IMR-90 (cell line): ENCODE measurements around the gene RTN4RL2. TPM values are rescaled to one million over a fixed set of nuclear protein-coding genes. Genes with fewer than 3 reads are reported as not detected.

ENCODE experiments used
- ATAC-seq: fragments of 200-7000 bp; cut with Tn5 transposase; 2 replicates; pipeline ENCODE4 v1.9.1; 2020; ENCODE audit warnings: low read depth, mild to moderate bottlenecking, moderate library complexity
- BruUV-seq: library from RNA; stranded (reverse); fragments of 400-500 nt; replicated peaks from 2 replicates; lab custom pipeline; 2021; lab: Mats Ljungman, UMichigan
- CTCF ChIA-PET: fragments of 300-600 bp; formaldehyde crosslinking; extraction: SDS; loops from one replicate; lab custom pipeline; 2021; ENCODE audit warnings: antibody characterized with exemption; lab: Yijun Ruan, JAX
- POLR2A ChIA-PET: fragments of 300-600 bp; sonication (Branson Sonifier 250); formaldehyde crosslinking; loops from one replicate; lab custom pipeline; 2022; ENCODE audit warnings: antibody characterized with exemption; ENCODE audit not compliant: unreplicated experiment; lab: Charles Lee
- DNase-seq: peaks from one replicate; pipeline ENCODE4 v3.0.0; 2013
- H2AFZ ChIP-seq: replicated peaks from 2 replicates; pipeline ENCODE3; 2013; ENCODE audit warnings: low read length, mild to moderate bottlenecking; ENCODE audit not compliant: poor library complexity
- H2AK5ac ChIP-seq: 2 replicates; pipeline ENCODE4 v1.6.1; 2013; ENCODE audit warnings: low read depth, low read length, inconsistent platforms
- H2AK9ac ChIP-seq: replicated peaks from 2 replicates; pipeline ENCODE3; 2013; ENCODE audit warnings: mild to moderate bottlenecking, low read depth, low read length, moderate library complexity; ENCODE audit not compliant: poor library complexity
- H2BK120ac ChIP-seq: 2 replicates; pipeline ENCODE4 v1.6.1; 2013; ENCODE audit warnings: low read depth, low read length, inconsistent platforms
- H2BK15ac ChIP-seq: 3 replicates; pipeline ENCODE4 v1.6.1; 2013; ENCODE audit warnings: low read depth, low read length, inconsistent platforms
- H2BK20ac ChIP-seq: 2 replicates; pipeline ENCODE4 v1.6.1; 2013; ENCODE audit warnings: low read depth, mild to moderate bottlenecking, inconsistent platforms, low read length, moderate library complexity
- H2BK5ac ChIP-seq: 2 replicates; pipeline ENCODE4 v1.6.1; 2013; ENCODE audit warnings: mild to moderate bottlenecking, low read depth, low read length, inconsistent platforms; ENCODE audit not compliant: poor library complexity, severe bottlenecking
- H3K14ac ChIP-seq: replicated peaks from 2 replicates; pipeline ENCODE4 v1.6.1; 2013; ENCODE audit warnings: low read depth, low read length, inconsistent platforms
- H3K18ac ChIP-seq: 2 replicates; pipeline ENCODE4 v1.6.1; 2013; ENCODE audit warnings: low read depth, low read length, control low read depth
- H3K23ac ChIP-seq: 2 replicates; pipeline ENCODE4 v1.6.1; 2013; ENCODE audit warnings: low read depth, low read length, inconsistent platforms
- H3K27ac ChIP-seq: 2 replicates; pipeline ENCODE4 v1.5.1; 2013; ENCODE audit warnings: mild to moderate bottlenecking, control low read depth, low read length; ENCODE audit not compliant: insufficient read depth
- H3K27me3 ChIP-seq: 2 replicates; pipeline ENCODE4 v1.6.1; 2013; ENCODE audit warnings: low read length; ENCODE audit not compliant: control insufficient read depth, insufficient read depth
- H3K36me3 ChIP-seq: 2 replicates; pipeline ENCODE4 v1.6.1; 2013; ENCODE audit warnings: low read length, mixed read lengths; ENCODE audit not compliant: control insufficient read depth, insufficient read depth
- H3K4ac ChIP-seq: 2 replicates; pipeline ENCODE4 v1.6.1; 2013; ENCODE audit warnings: low read depth, low read length, inconsistent platforms
- H3K4me1 ChIP-seq: 2 replicates; pipeline ENCODE4 v1.6.1; 2013; ENCODE audit warnings: low read length, mixed read lengths; ENCODE audit not compliant: control insufficient read depth, insufficient read depth
- H3K4me2 ChIP-seq: 2 replicates; pipeline ENCODE4 v1.6.1; 2013; ENCODE audit warnings: low read depth, mild to moderate bottlenecking, control low read depth, low read length, moderate library complexity
- H3K4me3 ChIP-seq: 2 replicates; pipeline ENCODE4 v1.5.1; 2013; ENCODE audit warnings: low read depth, mild to moderate bottlenecking, control low read depth, low read length, moderate library complexity; ENCODE audit not compliant: insufficient read depth
- H3K56ac ChIP-seq: 2 replicates; pipeline ENCODE4 v1.6.1; 2013; ENCODE audit warnings: low read length, inconsistent platforms; ENCODE audit not compliant: insufficient read depth; ENCODE audit errors: extremely low read depth
- H3K79me1 ChIP-seq, 2 experiments: 2 replicates each; pipeline ENCODE4 v1.6.1; 2013; ENCODE audit warnings: low read length in 2 of 2, inconsistent platforms in 1 of 2, low read depth in 1 of 2
- H3K9ac ChIP-seq: 2 replicates; pipeline ENCODE4 v1.6.1; 2013; ENCODE audit warnings: low read depth, low read length, control low read depth
- H3K9me1 ChIP-seq: 2 replicates; pipeline ENCODE4 v1.6.1; 2013; ENCODE audit warnings: low read length, inconsistent platforms; ENCODE audit not compliant: insufficient read depth
- H3K9me3 ChIP-seq: 2 replicates; pipeline ENCODE4 v1.6.1; 2013; ENCODE audit warnings: low read length; ENCODE audit not compliant: control insufficient read depth, insufficient read depth
- H4K20me1 ChIP-seq: 2 replicates; pipeline ENCODE4 v1.6.1; 2013; ENCODE audit warnings: low read length, inconsistent platforms; ENCODE audit not compliant: insufficient read depth
- H4K5ac ChIP-seq: 2 replicates; pipeline ENCODE4 v1.6.1; 2013; ENCODE audit warnings: mild to moderate bottlenecking, low read depth, low read length, control low read depth
- H4K8ac ChIP-seq, 2 experiments: 2 replicates each; pipeline ENCODE4 v1.6.1; 2013; ENCODE audit warnings: low read depth in 2 of 2, low read length in 2 of 2, control low read depth in 1 of 2, inconsistent platforms in 1 of 2
- H4K91ac ChIP-seq: 2 replicates; pipeline ENCODE4 v1.6.1; 2013; ENCODE audit warnings: low read depth, low read length, inconsistent platforms; ENCODE audit not compliant: insufficient read depth
- BHLHE40 ChIP-seq: fragments of 150-350 bp; IDR thresholded peaks from 2 replicates; pipeline ENCODE4 v1.6.1; 2016; ENCODE audit warnings: mild to moderate bottlenecking, low read depth, low read length
- FOS ChIP-seq: fragments of 150-350 bp; IDR thresholded peaks from 2 replicates; pipeline ENCODE4 v1.6.1; 2016; ENCODE audit warnings: low read depth, low read length
- NFE2L2 ChIP-seq: fragments of 150-350 bp; IDR thresholded peaks from 2 replicates; pipeline ENCODE4 v1.6.1; 2016; ENCODE audit warnings: low read depth, mild to moderate bottlenecking, low read length
- RAD21 ChIP-seq: IDR thresholded peaks from 2 replicates; pipeline ENCODE4 v1.6.1; 2012; ENCODE audit warnings: low read length, improper control_type of control experiment
- RCOR1 ChIP-seq: IDR thresholded peaks from 2 replicates; pipeline ENCODE4 v1.6.1; 2012; ENCODE audit warnings: mild to moderate bottlenecking, low read length, improper control_type of control experiment; ENCODE audit not compliant: insufficient replicate concordance
- SMC3 ChIP-seq: fragments of 150-350 bp; IDR thresholded peaks from 2 replicates; pipeline ENCODE4 v1.6.1; 2016; ENCODE audit warnings: low read depth, mild to moderate bottlenecking, antibody characterized with exemption, low read length, moderate library complexity
- WGBS, 2 experiments: methylation state at CpG; one replicate each; pipeline versions ENCODE4 v1.1.5 to v1.1.7; 2013; ENCODE audit warnings: missing lambda C conversion rate in 2 of 2; ENCODE audit not compliant: insufficient read length in 1 of 2; ENCODE audit errors: extremely low coverage in 2 of 2; 5-methylcytosine and 5-hydroxymethylcytosine counted together
- dilution Hi-C: fragments of 300-500 bp; cut with HindIII; formaldehyde crosslinking; loops from one replicate; pipeline ENCODE4 v1.14.3; 2018; ENCODE audit warnings: low sequenced_read_pairs; ENCODE audit not compliant: unreplicated experiment
- in situ Hi-C: fragments of 300-500 bp; cut with MboI; formaldehyde crosslinking; loops from 3 replicates; pipeline ENCODE4 v1.14.3; 2019; ENCODE audit warnings: low sequenced_read_pairs, inconsistent platforms, mixed read lengths
- intact Hi-C: fragments of 100-400 bp; cut with micrococcal nuclease; formaldehyde crosslinking; loops from 2 replicates; pipeline ENCODE4 v1.10.0; 2022
- polyA plus RNA-seq, 3 experiments: library from polyadenylated mRNA; depleted of rRNA; stranded (reverse); fragments of >200 nt; gene quantifications; 2 replicates each; pipeline ENCODE4 v1.2.3, GENCODE V29; 2012; ENCODE audit warnings: low replicate concordance in 1 of 3
- total RNA-seq: library from RNA; depleted of rRNA; stranded (reverse); fragments of >200 nt; gene quantifications from 2 replicates; pipeline ENCODE4 v1.2.3, GENCODE V29; 2012
- TF ChIP-seq, protein P1 (sequence below): fragments of 150-350 bp; IDR thresholded peaks from 2 replicates; pipeline ENCODE4 v1.6.1; 2016; ENCODE audit warnings: low read depth, mild to moderate bottlenecking, low read length, moderate library complexity, borderline replicate concordance
- TF ChIP-seq, protein P2 (sequence below): fragments of 150-350 bp; IDR thresholded peaks from 2 replicates; pipeline ENCODE4 v1.6.1; 2017; ENCODE audit warnings: mild to moderate bottlenecking, antibody characterized with exemption, low read length, low read depth
- TF ChIP-seq, protein P3 (sequence below): conservative IDR thresholded peaks from 2 replicates; pipeline ENCODE4 v1.5.1; 2012; ENCODE audit warnings: mild to moderate bottlenecking, low read depth, low read length, improper control_type of control experiment

The RTN4RL2 gene
- total and polyA plus RNA-seq, 2 of the 4 experiments (the other 2 are of a cell fraction), result 1.5 TPM; not detected in 1

DNA sequence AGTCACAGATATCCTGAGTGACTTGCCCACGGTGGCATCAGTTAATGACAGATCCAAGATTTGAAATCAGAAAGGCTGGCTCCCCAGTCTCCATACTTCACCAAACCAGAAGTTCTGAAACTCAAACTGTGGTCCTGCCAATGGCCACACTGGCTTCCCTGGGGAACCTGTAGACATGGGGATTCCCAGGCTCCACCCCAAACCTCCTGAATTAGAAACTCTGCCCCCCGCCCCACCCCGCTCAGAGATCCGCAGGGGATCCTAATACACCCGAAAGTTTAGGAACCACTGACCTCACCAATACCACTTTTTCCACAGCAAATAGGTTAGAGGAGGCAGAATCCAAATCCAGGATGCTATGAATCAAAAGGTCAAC lies 15.3 kb downstream of the RTN4RL2 start:
- dilution Hi-C loops (no loop called here), intact Hi-C loops (no loop called here), in situ Hi-C loops (loop anchor here (25.0 kb wide), 1 partner anchor 1037 kb away; the partner anchor contains the start of gene OR5B21)
- no TSS peak for BruUV-seq
- H3K9me1 ChIP-seq, result no peaks in the 10 kb centered on the region
- H2BK20ac ChIP-seq, result no peak overlapping the region
- no peak overlapping the region for H2AK9ac ChIP-seq
- no peak overlapping the region for H2BK120ac ChIP-seq
- ChIA-PET POLR2A (no interaction called here), CTCF (interaction anchor here (1.5 kb wide), 1 partner anchor 17 kb away, joined by 7 read pairs; no protein-coding TSS in a partner anchor)
- H2AFZ ChIP-seq, result no peak overlapping the region
- H3K56ac ChIP-seq, result no peak overlapping the region
- no peak overlapping the region for H3K27ac ChIP-seq
- no peaks in the 10 kb centered on the region for H3K9me3 ChIP-seq
- H2BK5ac ChIP-seq, result no peak overlapping the region
- no peak overlapping the region for H2AK5ac ChIP-seq
- peaks cover 35% of the 10 kb centered on the region for H3K27me3 ChIP-seq
- ATAC-seq (no peak), DNase-seq (no peak)
- H3K14ac ChIP-seq, result no peak overlapping the region
- H3K23ac ChIP-seq, result no peak overlapping the region
- H4K20me1 ChIP-seq, result no peaks in the 10 kb centered on the region; the same call in 1 of the 2 replicates
- no peak overlapping the region for H3K18ac ChIP-seq
- H4K8ac ChIP-seq, result no peak overlapping the region
- no peak overlapping the region for H4K5ac ChIP-seq
- no CpG with 5 or more reads among the region's 5 CpGs for WGBS, 2 experiments
- H4K91ac ChIP-seq, result no peak overlapping the region
- no peak overlapping the region for H3K4ac ChIP-seq
- H3K4me1 ChIP-seq, result no peaks in the 10 kb centered on the region
- H3K4me2 ChIP-seq, result no peak overlapping the region
- H3K4me3 ChIP-seq, result no peak overlapping the region
- no peaks in the 10 kb centered on the region for H3K79me1 ChIP-seq
- H3K9ac ChIP-seq, result no peak overlapping the region
- no peak overlapping the region for H2BK15ac ChIP-seq
- TF ChIP-seq RCOR1, result no peak
- no peak for TF ChIP-seq BHLHE40
- no peak for TF ChIP-seq NFE2L2
- no peak for TF ChIP-seq FOS
- TF ChIP-seq, protein P1, sequence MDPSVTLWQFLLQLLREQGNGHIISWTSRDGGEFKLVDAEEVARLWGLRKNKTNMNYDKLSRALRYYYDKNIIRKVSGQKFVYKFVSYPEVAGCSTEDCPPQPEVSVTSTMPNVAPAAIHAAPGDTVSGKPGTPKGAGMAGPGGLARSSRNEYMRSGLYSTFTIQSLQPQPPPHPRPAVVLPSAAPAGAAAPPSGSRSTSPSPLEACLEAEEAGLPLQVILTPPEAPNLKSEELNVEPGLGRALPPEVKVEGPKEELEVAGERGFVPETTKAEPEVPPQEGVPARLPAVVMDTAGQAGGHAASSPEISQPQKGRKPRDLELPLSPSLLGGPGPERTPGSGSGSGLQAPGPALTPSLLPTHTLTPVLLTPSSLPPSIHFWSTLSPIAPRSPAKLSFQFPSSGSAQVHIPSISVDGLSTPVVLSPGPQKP, result no peak
- TF ChIP-seq, protein P2, sequence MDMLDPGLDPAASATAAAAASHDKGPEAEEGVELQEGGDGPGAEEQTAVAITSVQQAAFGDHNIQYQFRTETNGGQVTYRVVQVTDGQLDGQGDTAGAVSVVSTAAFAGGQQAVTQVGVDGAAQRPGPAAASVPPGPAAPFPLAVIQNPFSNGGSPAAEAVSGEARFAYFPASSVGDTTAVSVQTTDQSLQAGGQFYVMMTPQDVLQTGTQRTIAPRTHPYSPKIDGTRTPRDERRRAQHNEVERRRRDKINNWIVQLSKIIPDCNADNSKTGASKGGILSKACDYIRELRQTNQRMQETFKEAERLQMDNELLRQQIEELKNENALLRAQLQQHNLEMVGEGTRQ, result no peak
- TF ChIP-seq, protein P3, sequence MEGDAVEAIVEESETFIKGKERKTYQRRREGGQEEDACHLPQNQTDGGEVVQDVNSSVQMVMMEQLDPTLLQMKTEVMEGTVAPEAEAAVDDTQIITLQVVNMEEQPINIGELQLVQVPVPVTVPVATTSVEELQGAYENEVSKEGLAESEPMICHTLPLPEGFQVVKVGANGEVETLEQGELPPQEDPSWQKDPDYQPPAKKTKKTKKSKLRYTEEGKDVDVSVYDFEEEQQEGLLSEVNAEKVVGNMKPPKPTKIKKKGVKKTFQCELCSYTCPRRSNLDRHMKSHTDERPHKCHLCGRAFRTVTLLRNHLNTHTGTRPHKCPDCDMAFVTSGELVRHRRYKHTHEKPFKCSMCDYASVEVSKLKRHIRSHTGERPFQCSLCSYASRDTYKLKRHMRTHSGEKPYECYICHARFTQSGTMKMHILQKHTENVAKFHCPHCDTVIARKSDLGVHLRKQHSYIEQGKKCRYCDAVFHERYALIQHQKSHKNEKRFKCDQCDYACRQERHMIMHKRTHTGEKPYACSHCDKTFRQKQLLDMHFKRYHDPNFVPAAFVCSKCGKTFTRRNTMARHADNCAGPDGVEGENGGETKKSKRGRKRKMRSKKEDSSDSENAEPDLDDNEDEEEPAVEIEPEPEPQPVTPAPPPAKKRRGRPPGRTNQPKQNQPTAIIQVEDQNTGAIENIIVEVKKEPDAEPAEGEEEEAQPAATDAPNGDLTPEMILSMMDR, result no peak
- TF ChIP-seq RAD21, result no peak
- TF ChIP-seq SMC3, result no peak
- H3K36me3 ChIP-seq, result no peaks in the 10 kb centered on the region
